KMS-11 (cell line): Measurements from ENCODE around the gene TAX1BP3.

Experiments
- H2AFZ ChIP-seq: fragments of 200-600 bp; sonication (generic); 2 replicates; pipeline ENCODE4 v1.6.1; 2016; ENCODE audit warnings: antibody characterized with exemption, mixed run types, low read depth
- H3K27ac ChIP-seq: fragments of 200-600 bp; sonication (generic); 2 replicates; pipeline ENCODE4 v1.6.1; 2016; ENCODE audit warnings: mild to moderate bottlenecking, mixed run types
- H3K27me3 ChIP-seq: fragments of 200-600 bp; sonication (generic); 2 replicates; pipeline ENCODE4 v1.6.1; 2017; ENCODE audit warnings: mild to moderate bottlenecking, low read depth, mixed run types, moderate library complexity; ENCODE audit not compliant: insufficient read depth
- H3K36me3 ChIP-seq: fragments of 200-600 bp; sonication (generic); 2 replicates; pipeline ENCODE4 v1.6.1; 2017; ENCODE audit warnings: mild to moderate bottlenecking, mixed run types; ENCODE audit not compliant: insufficient read depth
- H3K4me1 ChIP-seq: fragments of 200-600 bp; sonication (generic); 2 replicates; pipeline ENCODE4 v1.6.1; 2016; ENCODE audit warnings: mild to moderate bottlenecking, low read depth, mixed run types; ENCODE audit not compliant: poor library complexity, severe bottlenecking
- H3K4me2 ChIP-seq: fragments of 200-600 bp; sonication (generic); 2 replicates; pipeline ENCODE4 v1.7.0; 2016; ENCODE audit warnings: mild to moderate bottlenecking, mixed run types
- H3K4me3 ChIP-seq: fragments of 200-600 bp; sonication (generic); IDR thresholded peaks from 2 replicates; pipeline ENCODE4 v1.6.1; 2017; ENCODE audit warnings: low read depth, low read length, mixed read lengths; ENCODE audit not compliant: insufficient read depth
- H3K79me2 ChIP-seq: fragments of 200-600 bp; sonication (generic); 2 replicates; pipeline ENCODE4 v1.6.1; 2016; ENCODE audit warnings: low read depth, mixed run types; ENCODE audit not compliant: insufficient read depth
- H3K9ac ChIP-seq: fragments of 200-600 bp; sonication (generic); 2 replicates; pipeline ENCODE4 v1.6.1; 2016; ENCODE audit warnings: mild to moderate bottlenecking, mixed run types
- H4K20me1 ChIP-seq: fragments of 200-600 bp; sonication (generic); 2 replicates; pipeline ENCODE4 v1.6.1; 2016; ENCODE audit warnings: mild to moderate bottlenecking, mixed run types; ENCODE audit not compliant: insufficient read depth
- CTCF ChIP-seq: fragments of 200-600 bp; sonication (generic); conservative IDR thresholded peaks from 2 replicates; pipeline ENCODE4 v1.6.1; 2017; ENCODE audit warnings: low read depth, mild to moderate bottlenecking, antibody characterized with exemption, low read length, moderate library complexity, mixed read lengths

Gene TAX1BP3

GRCh38 chr17:3627769-3628167 is 40.6 kb downstream of the TAX1BP3 start:
- no peak for TF ChIP-seq CTCF

GRCh38 chr17:3626831-3627768 is 41.3 kb downstream of the TAX1BP3 start:
- Histone ChIP-seq H3K4me1 (no peaks in the 10 kb centered on the region), H3K27me3 (no peaks in the 10 kb centered on the region), H3K27ac (no peak overlapping the region), H3K9ac (no peak overlapping the region), H2AFZ (no peak overlapping the region), H3K36me3 (no peaks in the 10 kb centered on the region), H3K4me3 (no peak overlapping the region), H4K20me1 (no peaks in the 10 kb centered on the region), H3K4me2 (no peak overlapping the region), H3K79me2 (no peaks in the 10 kb centered on the region)
- no peak for TF ChIP-seq CTCF

More at GRCh38 chr17:3627769-3628167, 40.6 kb downstream of the TAX1BP3 start:
- H3K27me3 ChIP-seq, result no peaks in the 10 kb centered on the region
- H3K4me3 ChIP-seq, result no peak overlapping the region
- no peaks in the 10 kb centered on the region for H3K4me1 ChIP-seq
- no peak overlapping the region for H3K27ac ChIP-seq
- no peaks in the 10 kb centered on the region for H3K79me2 ChIP-seq
- H4K20me1 ChIP-seq, result no peaks in the 10 kb centered on the region
- no peak overlapping the region for H3K9ac ChIP-seq
- H3K36me3 ChIP-seq, result no peaks in the 10 kb centered on the region
- H3K4me2 ChIP-seq, result no peak overlapping the region
- no peak overlapping the region for H2AFZ ChIP-seq

DNA sequence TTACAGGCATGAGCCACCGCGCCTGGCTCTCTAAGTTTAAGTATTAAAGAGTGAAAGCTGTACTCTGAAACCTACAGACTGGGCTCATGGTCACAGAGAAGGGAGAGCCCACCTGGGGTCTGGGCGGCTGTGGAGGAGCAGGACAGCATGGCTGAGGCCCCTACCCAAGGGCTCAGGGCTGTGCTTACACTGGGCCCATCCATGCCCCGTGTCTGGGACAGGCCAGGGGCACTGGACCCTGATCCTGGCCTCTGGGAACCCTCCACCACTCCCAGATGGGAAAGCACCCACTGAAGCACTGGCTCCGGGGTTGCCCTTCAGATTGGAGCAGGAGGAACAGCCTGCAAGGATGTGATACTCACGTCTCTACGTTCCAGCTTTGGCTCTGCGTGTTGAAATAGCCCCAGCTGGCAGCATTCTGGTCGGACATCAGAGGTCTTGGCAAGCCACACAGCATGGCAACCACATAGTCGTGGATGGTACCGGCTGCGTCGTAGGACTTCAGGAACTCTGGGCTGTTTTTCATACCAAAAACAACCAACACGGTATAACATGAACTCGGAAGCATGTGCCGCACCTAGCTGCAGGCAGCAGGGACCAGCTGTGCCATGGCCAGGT is 45.3 kb downstream of the TAX1BP3 start:
- Histone ChIP-seq H3K4me2 (no peak overlapping the region), H3K4me1 (no peaks in the 10 kb centered on the region), H3K79me2 (no peaks in the 10 kb centered on the region), H3K27me3 (no peaks in the 10 kb centered on the region), H3K4me3 (no peak overlapping the region), H3K36me3 (no peaks in the 10 kb centered on the region), H3K9ac (no peak overlapping the region), H2AFZ (no peak overlapping the region), H3K27ac (no peak overlapping the region), H4K20me1 (no peaks in the 10 kb centered on the region)
- no peak for TF ChIP-seq CTCF

- H3K4me3 ChIP-seq, result no peak overlapping the region
- H3K27me3 ChIP-seq, result no peaks in the 10 kb centered on the region
- no peaks in the 10 kb centered on the region for H3K79me2 ChIP-seq
- no peaks in the 10 kb centered on the region for H3K36me3 ChIP-seq
- no peak overlapping the region for H3K27ac ChIP-seq
- no peak overlapping the region for H3K9ac ChIP-seq
- TF ChIP-seq CTCF, result no peak
- H2AFZ ChIP-seq, result no peak overlapping the region
- no peaks in the 10 kb centered on the region for H3K4me1 ChIP-seq
- no peaks in the 10 kb centered on the region for H4K20me1 ChIP-seq
- H3K4me2 ChIP-seq, result no peak overlapping the region
Measured at GRCh38 chr17:3621146-3621720, 47.1 kb downstream of the TAX1BP3 start.
